ENCODE data around the gene AIMP2. TPM values are rescaled to one million over a fixed set of nuclear protein-coding genes. Genes with fewer than 3 reads are reported as not detected.

The AIMP2 gene
- total RNA-seq: 37.1 and 41.6 TPM in 2 replicates

DNA sequence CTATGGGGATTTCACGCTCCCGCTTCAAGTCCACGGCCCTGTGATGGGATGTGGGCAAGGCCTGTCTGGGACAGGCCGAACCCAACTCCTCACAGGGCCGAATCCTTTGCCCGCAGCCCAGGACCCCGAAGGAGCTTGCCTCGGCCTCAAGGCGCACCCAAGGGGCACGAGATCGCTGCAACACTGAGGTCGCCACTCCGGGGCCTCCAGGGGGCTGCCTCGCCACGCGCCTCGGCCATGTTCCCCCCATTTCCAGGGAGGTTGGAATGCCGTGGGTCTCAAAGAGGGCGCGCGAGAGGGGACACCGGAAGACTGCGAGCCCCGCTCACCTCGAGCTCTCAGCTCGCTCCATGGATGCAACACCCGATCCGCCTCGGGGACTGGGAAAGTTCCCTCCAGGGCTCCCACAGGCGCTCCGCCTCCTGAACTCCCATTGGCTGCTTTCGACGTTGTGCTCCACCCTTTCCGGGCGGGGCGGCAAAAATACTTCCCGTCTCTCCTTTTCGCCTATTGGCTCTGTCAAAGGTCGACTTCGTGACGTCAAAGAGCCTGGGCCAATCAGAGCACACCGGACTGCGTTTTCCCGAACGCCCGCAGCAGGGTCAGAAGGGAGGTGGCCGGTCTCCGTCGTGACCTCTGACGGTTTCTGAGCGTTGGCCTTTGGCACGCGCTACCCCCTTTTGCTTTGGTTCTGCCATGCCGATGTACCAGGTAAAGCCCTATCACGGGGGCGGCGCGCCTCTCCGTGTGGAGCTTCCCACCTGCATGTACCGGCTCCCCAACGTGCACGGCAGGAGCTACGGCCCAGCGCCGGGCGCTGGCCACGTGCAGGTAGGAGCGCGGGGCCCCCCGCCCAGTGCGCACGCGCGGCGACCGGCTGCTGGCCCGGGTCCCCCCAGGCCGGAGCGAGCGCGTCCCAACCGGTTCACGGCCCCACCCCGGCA lies at the start of gene AIMP2, which contains the start of gene PMS2:
AIMP2 (plus strand) TSS at position 605 of the 944 bp plus-strand sequence; CDS start at position 697, 92 bp downstream.
PMS2 (minus strand) TSS at position 382 of the 944 bp plus-strand sequence; CDS start at position 352, 30 bp downstream.

DNA sequence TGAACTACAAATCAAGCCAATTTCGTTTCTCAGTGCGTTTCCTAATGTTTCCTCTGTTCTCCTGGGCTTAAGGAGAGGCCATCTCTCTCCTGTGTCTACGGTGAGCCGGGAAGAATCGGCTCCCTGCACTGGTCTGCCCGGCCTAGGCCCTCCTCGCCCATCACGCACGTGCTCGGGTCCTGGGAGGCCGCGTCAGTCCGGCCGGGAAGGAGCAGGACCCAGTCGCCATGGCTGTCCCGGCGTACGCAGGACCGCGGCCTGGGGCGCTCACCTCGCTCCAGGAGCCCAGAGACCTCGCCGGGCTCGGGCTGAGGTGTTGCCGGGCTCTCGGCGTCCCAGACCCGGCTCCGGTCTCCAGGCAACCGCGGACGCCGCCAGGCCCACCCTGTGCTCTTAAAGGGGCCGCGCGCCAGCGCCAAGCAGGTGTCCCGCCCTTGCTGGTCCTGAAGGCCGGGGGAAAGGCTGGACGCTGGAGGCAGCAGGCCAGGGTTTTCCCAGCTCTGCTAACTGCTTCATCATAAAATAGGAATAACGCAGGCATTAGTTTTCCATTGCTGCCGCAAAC lies 38.6 kb upstream of the AIMP2 start, which contains the start of gene RSPH10B:
RSPH10B (minus strand) TSS at position 343 of the 565 bp plus-strand sequence. CDS start 3,573 bp downstream, outside the sequence.

DNA sequence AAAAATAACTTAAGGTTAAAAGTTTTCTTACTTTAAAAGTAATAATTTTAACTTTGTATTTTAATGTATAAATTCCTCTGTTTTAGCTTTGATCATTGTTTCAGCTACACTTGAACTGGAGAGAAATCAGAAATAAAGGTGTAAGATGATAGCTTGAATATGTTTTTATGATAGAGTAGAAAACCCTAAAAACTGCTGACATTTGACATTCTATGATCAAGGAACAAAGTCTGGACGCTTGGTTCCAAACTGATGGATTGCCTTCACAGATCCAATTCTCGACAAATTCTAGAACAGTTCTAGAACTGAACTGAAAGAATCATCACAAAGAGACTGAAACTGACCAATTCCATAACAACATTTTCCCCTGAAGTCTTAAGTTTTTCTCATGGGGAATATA lies 21.9 kb downstream of the AIMP2 start, which contains the start of gene ANKRD61:
ANKRD61 (plus strand) TSS at position 389 of the 400 bp plus-strand sequence; CDS start at position 389, 0 bp downstream.

Other genes with a start within 250 kb of the AIMP2 start
- 37.1 and 44.4 TPM in 2 replicates for gene RNF216, start 227.6 kb upstream of the AIMP2 start, total RNA-seq
- gene OCM, start 128.5 kb upstream of the AIMP2 start, total RNA-seq: not detected in 2 replicates
- gene CCZ1, start 110.5 kb upstream of the AIMP2 start, total RNA-seq: 50.4 and 58.8 TPM in 2 replicates
- 0.89 TPM in 1 of 2 replicates, not detected in the other for gene RSPH10B, start 38.6 kb upstream of the AIMP2 start, total RNA-seq
- 20.8 and 32.4 TPM in 2 replicates for gene PMS2, start 223 bp upstream of the AIMP2 start, total RNA-seq
- gene ANKRD61, start 22.1 kb downstream of the AIMP2 start, total RNA-seq: 0.23 TPM in 1 of 2 replicates, not detected in the other
- 110 and 163 TPM in 2 replicates for gene EIF2AK1, start 49.9 kb downstream of the AIMP2 start, total RNA-seq
- gene USP42, start 95.7 kb downstream of the AIMP2 start, total RNA-seq: 3.6 and 6.0 TPM in 2 replicates